Fibroblast of villous mesenchyme (primary cell): Measurements from ENCODE around the gene NRIP1. TPM values are rescaled to one million over a fixed set of nuclear protein-coding genes. Genes with fewer than 3 reads are reported as not detected.

ENCODE experiments used
- DNase-seq: peaks from one replicate; pipeline ENCODE4 v3.0.0-alpha.2; 2010; ENCODE audit warnings: low read depth
- H3K4me3 ChIP-seq: 2 replicates; pipeline ENCODE4 v1.5.1; 2011; ENCODE audit warnings: low read depth, mild to moderate bottlenecking, low read length
- CTCF ChIP-seq: IDR thresholded peaks from 2 replicates; pipeline ENCODE4 v1.5.1; 2012; ENCODE audit warnings: low read depth, mild to moderate bottlenecking, low read length; ENCODE audit not compliant: insufficient read depth
- total RNA-seq: library from RNA; depleted of rRNA; stranded (reverse); fragments of >200 nt; gene quantifications from 2 replicates; pipeline ENCODE4 v1.2.3, GENCODE V29; 2012

The NRIP1 gene
- total RNA-seq, 1 donor = 56.6 TPM

- no peak for DNase-seq
- no peak for TF ChIP-seq CTCF
- H3K4me3 ChIP-seq = no peak overlapping the region
These were observed 35.7 kb downstream of the NRIP1 start for GRCh38 chr21:15029077-15029476.

- no peak for TF ChIP-seq CTCF
- no peak for DNase-seq
These were observed 36.6 kb downstream of the NRIP1 start for GRCh38 chr21:15028186-15028585.

GRCh38 chr21:15027056-15027455 lies 37.7 kb downstream of the NRIP1 start:
- no peak for TF ChIP-seq CTCF
- no peak for DNase-seq
- no peak overlapping the region for H3K4me3 ChIP-seq

More at GRCh38 chr21:15028186-15028585, 36.6 kb downstream of the NRIP1 start:
- H3K4me3 ChIP-seq = no peak overlapping the region

- no peak for DNase-seq
- no peak for TF ChIP-seq CTCF
- no peak overlapping the region for H3K4me3 ChIP-seq
These were observed 38.4 kb downstream of the NRIP1 start for GRCh38 chr21:15026370-15026769.

- peak; percentile 73 for DNase-seq
- TF ChIP-seq CTCF = no peak
- H3K4me3 ChIP-seq = no peak overlapping the region
These were observed 41.0 kb downstream of the NRIP1 start for GRCh38 chr21:15023776-15024175.

- no peak overlapping the region for H3K4me3 ChIP-seq
- TF ChIP-seq CTCF = peak; percentile 5
- DNase-seq = peak; percentile 32
These were observed 42.1 kb downstream of the NRIP1 start for GRCh38 chr21:15022608-15023261.

- no peak for DNase-seq
- no peak overlapping the region for H3K4me3 ChIP-seq
- TF ChIP-seq CTCF = no peak
These were observed 44.0 kb downstream of the NRIP1 start for GRCh38 chr21:15020797-15021196.
